Measurements from ENCODE around the gene MOCS1.
A peak's percentile ranks its signal among the peaks of the same experiment; 100 is the strongest.

MOCS1 gene

GRCh38 chr6:39929733-39930461, 4.4 kb downstream of the MOCS1 start:
- H3K9me3 ChIP-seq (ENCODE audit: insufficient read depth, low read depth, low read length), result no peaks in the 10 kb centered on the region
- H3K18ac ChIP-seq (ENCODE audit: low read length), result no peak overlapping the region
- no peak overlapping the region for H4K8ac ChIP-seq (ENCODE audit: low read depth, low read length)
- no peak overlapping the region for H4K91ac ChIP-seq (ENCODE audit: low read depth, low read length)
- no peak overlapping the region for H2BK5ac ChIP-seq (ENCODE audit: low read depth, low read length, poor library complexity)
- no peaks in the 10 kb centered on the region for H3K27me3 ChIP-seq (ENCODE audit: insufficient read depth, low read length)
- no peak overlapping the region for H3K27ac ChIP-seq (ENCODE audit: low read depth, low read length)
- no peak overlapping the region for H4K12ac ChIP-seq (ENCODE audit: low read depth, low read length)
- H3K4ac ChIP-seq (ENCODE audit: low read depth, low read length), result no peak overlapping the region
- H2AK5ac ChIP-seq (ENCODE audit: low read length), result no peak overlapping the region
- no peak overlapping the region for H3K14ac ChIP-seq (ENCODE audit: low read length)
- H3K4me1 ChIP-seq (ENCODE audit: control insufficient read depth in 1 of 2, insufficient read depth in 2 of 2, low read length in 2 of 2), result peaks cover 4 to 6% of the 10 kb centered on the region in 2 experiments
- no peak overlapping the region for H3K4me3 ChIP-seq (ENCODE audit: low read depth, low read length)
- no CpG with 5 or more reads among the region's 11 CpGs for WGBS (ENCODE audit: extremely low coverage, insufficient coverage, insufficient read length)
- no peak overlapping the region for H3K9ac ChIP-seq (ENCODE audit: low read length)
- H3K79me1 ChIP-seq (ENCODE audit: low read length), result no peaks in the 10 kb centered on the region
- no peak overlapping the region for H2BK12ac ChIP-seq (ENCODE audit: low read length)
- H3K79me2 ChIP-seq (ENCODE audit: control insufficient read depth, insufficient read depth, low read length, poor library complexity), result peaks cover 3% of the 10 kb centered on the region
- H3K36me3 ChIP-seq (ENCODE audit: control insufficient read depth in 1 of 2, insufficient read depth in 2 of 2, low read length in 2 of 2), result no peaks in the 10 kb centered on the region
- no peak overlapping the region for H3K4me2 ChIP-seq (ENCODE audit: low read length)
- H3K23ac ChIP-seq (ENCODE audit: low read length), result no peak overlapping the region
- no peak overlapping the region for H2BK120ac ChIP-seq (ENCODE audit: insufficient read depth, low read length, poor library complexity)
- no peak for DNase-seq
- no peak overlapping the region for H2AFZ ChIP-seq (ENCODE audit: insufficient read depth, low read length, poor library complexity)

DNA sequence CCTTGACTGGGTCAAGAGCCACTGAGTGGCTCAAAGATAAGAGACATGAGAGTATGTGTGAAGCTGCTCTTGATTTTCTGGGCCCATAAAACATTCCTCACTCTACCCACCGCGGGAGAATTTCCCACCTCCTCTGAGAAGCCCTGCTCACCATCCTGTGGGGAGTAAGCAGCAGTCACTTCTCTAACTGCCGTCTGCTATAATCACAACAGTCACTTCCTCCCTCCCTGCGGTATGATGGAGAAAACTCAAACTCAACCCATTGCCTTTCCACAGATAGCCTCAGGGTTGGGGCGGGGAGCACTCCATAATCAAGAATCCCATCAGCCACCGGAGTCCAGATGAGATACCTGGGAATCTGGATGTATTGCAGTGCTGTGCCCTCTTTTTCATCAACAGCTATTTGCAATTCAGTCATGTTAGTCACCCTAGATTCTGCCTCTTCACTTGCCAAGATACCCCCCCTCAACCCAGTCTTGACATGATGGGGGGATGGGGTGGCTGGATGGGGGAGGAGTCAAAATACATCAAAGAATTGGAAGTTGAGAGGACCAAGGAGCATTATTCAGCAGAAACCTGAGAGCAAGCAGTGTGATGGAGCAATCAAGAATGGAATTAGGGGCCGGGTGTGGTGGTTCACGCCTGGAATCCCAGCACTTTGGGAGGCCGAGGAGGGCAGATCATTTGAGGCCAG, 5.1 kb downstream of the MOCS1 start:
- Histone ChIP-seq H2BK120ac (ENCODE audit: insufficient read depth, low read length, poor library complexity) (no peak overlapping the region), H4K91ac (ENCODE audit: low read depth, low read length) (no peak overlapping the region), H2AK5ac (ENCODE audit: low read length) (no peak overlapping the region), H4K12ac (ENCODE audit: low read depth, low read length) (no peak overlapping the region), H3K4me1 (ENCODE audit: control insufficient read depth in 1 of 2, insufficient read depth in 2 of 2, low read length in 2 of 2) (peaks cover 2 to 4% of the 10 kb centered on the region in 2 experiments), H3K23ac (ENCODE audit: low read length) (no peak overlapping the region), H3K4ac (ENCODE audit: low read depth, low read length) (no peak overlapping the region), H3K79me1 (ENCODE audit: low read length) (no peaks in the 10 kb centered on the region), H3K9me3 (ENCODE audit: insufficient read depth, low read depth, low read length) (no peaks in the 10 kb centered on the region), H3K4me3 (ENCODE audit: low read depth, low read length) (no peak overlapping the region), H3K18ac (ENCODE audit: low read length) (no peak overlapping the region), H2BK5ac (ENCODE audit: low read depth, low read length, poor library complexity) (no peak overlapping the region), H3K27ac (ENCODE audit: low read depth, low read length) (no peak overlapping the region), H3K27me3 (ENCODE audit: insufficient read depth, low read length) (no peaks in the 10 kb centered on the region), H3K9ac (ENCODE audit: low read length) (no peak overlapping the region), H2AFZ (ENCODE audit: insufficient read depth, low read length, poor library complexity) (no peak overlapping the region), H3K36me3 (ENCODE audit: control insufficient read depth in 1 of 2, insufficient read depth in 2 of 2, low read length in 2 of 2) (no peaks in the 10 kb centered on the region), H2BK12ac (ENCODE audit: low read length) (no peak overlapping the region), H3K4me2 (ENCODE audit: low read length) (no peak overlapping the region), H4K8ac (ENCODE audit: low read depth, low read length) (no peak overlapping the region), H3K79me2 (ENCODE audit: control insufficient read depth, insufficient read depth, low read length, poor library complexity) (peaks cover 3% of the 10 kb centered on the region), H3K14ac (ENCODE audit: low read length) (no peak overlapping the region)
- DNase-seq, result peak in 1 of 2 donors; percentile 30
- WGBS (ENCODE audit: extremely low coverage, insufficient coverage, insufficient read length), result no CpG with 5 or more reads among the region's 9 CpGs

DNA sequence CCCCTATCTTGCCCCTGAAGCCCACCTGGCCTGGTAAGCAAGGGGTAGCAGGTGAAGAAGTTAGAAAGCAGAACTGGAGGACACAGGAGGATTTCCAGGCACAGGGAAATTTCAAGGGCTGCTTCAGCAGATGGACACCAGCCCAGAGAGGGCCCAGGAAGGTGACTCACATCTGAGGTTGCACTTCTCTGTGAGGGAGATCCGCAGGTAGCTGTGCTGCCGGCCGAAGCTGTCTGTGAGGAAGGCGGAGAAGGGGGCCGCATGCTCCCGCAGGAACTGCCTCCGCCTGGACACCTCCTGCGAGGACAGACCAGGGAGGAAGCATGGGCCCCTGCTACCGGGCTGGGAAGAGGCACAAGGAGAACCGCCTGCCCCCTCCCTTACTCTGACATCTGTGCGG, 7.1 kb downstream of the MOCS1 start:
- H3K4me3 ChIP-seq (ENCODE audit: low read depth, low read length), result no peak overlapping the region
- peaks cover 0 to under 1% of the 10 kb centered on the region in 2 experiments for H3K36me3 ChIP-seq (ENCODE audit: control insufficient read depth in 1 of 2, insufficient read depth in 2 of 2, low read length in 2 of 2)
- no peak overlapping the region for H3K14ac ChIP-seq (ENCODE audit: low read length)
- H4K91ac ChIP-seq (ENCODE audit: low read depth, low read length), result no peak overlapping the region
- no peak overlapping the region for H3K18ac ChIP-seq (ENCODE audit: low read length)
- H2AK5ac ChIP-seq (ENCODE audit: low read length), result no peak overlapping the region
- no peak overlapping the region for H2BK120ac ChIP-seq (ENCODE audit: insufficient read depth, low read length, poor library complexity)
- no peaks in the 10 kb centered on the region for H3K79me2 ChIP-seq (ENCODE audit: control insufficient read depth, insufficient read depth, low read length, poor library complexity)
- H3K27me3 ChIP-seq (ENCODE audit: insufficient read depth, low read length), result no peaks in the 10 kb centered on the region
- H2BK5ac ChIP-seq (ENCODE audit: low read depth, low read length, poor library complexity), result no peak overlapping the region
- H4K12ac ChIP-seq (ENCODE audit: low read depth, low read length), result no peak overlapping the region
- H4K8ac ChIP-seq (ENCODE audit: low read depth, low read length), result no peak overlapping the region
- H3K9ac ChIP-seq (ENCODE audit: low read length), result no peak overlapping the region
- no peak overlapping the region for H3K4me2 ChIP-seq (ENCODE audit: low read length)
- WGBS (ENCODE audit: extremely low coverage, insufficient coverage, insufficient read length), result no CpG with 5 or more reads among the region's 11 CpGs
- no peak for DNase-seq
- H3K9me3 ChIP-seq (ENCODE audit: insufficient read depth, low read depth, low read length), result no peaks in the 10 kb centered on the region
- no peak overlapping the region for H3K27ac ChIP-seq (ENCODE audit: low read depth, low read length)
- H2AFZ ChIP-seq (ENCODE audit: insufficient read depth, low read length, poor library complexity), result no peak overlapping the region
- no peak overlapping the region for H2BK12ac ChIP-seq (ENCODE audit: low read length)
- H3K4ac ChIP-seq (ENCODE audit: low read depth, low read length), result no peak overlapping the region
- H3K23ac ChIP-seq (ENCODE audit: low read length), result no peak overlapping the region
- no peaks in the 10 kb centered on the region for H3K4me1 ChIP-seq (ENCODE audit: control insufficient read depth in 1 of 2, insufficient read depth in 2 of 2, low read length in 2 of 2)
- H3K79me1 ChIP-seq (ENCODE audit: low read length), result no peaks in the 10 kb centered on the region

DNA sequence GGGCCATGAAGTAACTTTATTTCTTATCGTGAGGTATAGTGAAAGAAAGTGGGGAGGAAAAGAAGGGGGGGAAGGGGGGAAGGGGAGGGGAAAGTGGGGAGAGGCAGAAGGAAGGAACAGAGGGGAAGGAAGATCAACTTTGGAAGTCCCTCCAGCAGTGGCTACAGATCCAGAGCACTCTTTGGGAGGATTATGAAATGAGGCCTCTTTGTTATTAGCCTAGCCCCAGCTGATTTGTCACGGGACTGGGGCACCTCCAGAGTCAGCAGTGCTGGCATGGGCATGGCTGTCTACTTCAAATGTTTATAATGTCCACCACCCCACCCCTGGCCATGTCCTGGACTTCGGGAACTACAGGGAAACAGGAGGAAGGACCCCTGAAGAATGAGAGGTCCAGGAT, 7.6 kb downstream of the MOCS1 start:
- no peak overlapping the region for H2AFZ ChIP-seq (ENCODE audit: insufficient read depth, low read length, poor library complexity)
- no peak overlapping the region for H2BK120ac ChIP-seq (ENCODE audit: insufficient read depth, low read length, poor library complexity)
- no peaks in the 10 kb centered on the region for H3K4me1 ChIP-seq (ENCODE audit: control insufficient read depth in 1 of 2, insufficient read depth in 2 of 2, low read length in 2 of 2)
- no peaks in the 10 kb centered on the region for H3K79me2 ChIP-seq (ENCODE audit: control insufficient read depth, insufficient read depth, low read length, poor library complexity)
- H3K23ac ChIP-seq (ENCODE audit: low read length), result no peak overlapping the region
- H3K4ac ChIP-seq (ENCODE audit: low read depth, low read length), result no peak overlapping the region
- H3K18ac ChIP-seq (ENCODE audit: low read length), result no peak overlapping the region
- H2AK5ac ChIP-seq (ENCODE audit: low read length), result no peak overlapping the region
- H3K9me3 ChIP-seq (ENCODE audit: insufficient read depth, low read depth, low read length), result no peaks in the 10 kb centered on the region
- no peak overlapping the region for H2BK12ac ChIP-seq (ENCODE audit: low read length)
- no peak overlapping the region for H4K12ac ChIP-seq (ENCODE audit: low read depth, low read length)
- no peak overlapping the region for H3K9ac ChIP-seq (ENCODE audit: low read length)
- no peak overlapping the region for H3K4me3 ChIP-seq (ENCODE audit: low read depth, low read length)
- H3K36me3 ChIP-seq (ENCODE audit: control insufficient read depth in 1 of 2, insufficient read depth in 2 of 2, low read length in 2 of 2), result peaks cover 0 to 2% of the 10 kb centered on the region in 2 experiments
- no CpG with 5 or more reads among the region's 3 CpGs for WGBS (ENCODE audit: extremely low coverage, insufficient coverage, insufficient read length)
- DNase-seq, result no peak
- no peaks in the 10 kb centered on the region for H3K79me1 ChIP-seq (ENCODE audit: low read length)
- no peaks in the 10 kb centered on the region for H3K27me3 ChIP-seq (ENCODE audit: insufficient read depth, low read length)
- H4K91ac ChIP-seq (ENCODE audit: low read depth, low read length), result no peak overlapping the region
- no peak overlapping the region for H3K14ac ChIP-seq (ENCODE audit: low read length)
- H3K27ac ChIP-seq (ENCODE audit: low read depth, low read length), result no peak overlapping the region
- H2BK5ac ChIP-seq (ENCODE audit: low read depth, low read length, poor library complexity), result no peak overlapping the region
- H3K4me2 ChIP-seq (ENCODE audit: low read length), result no peak overlapping the region
- no peak overlapping the region for H4K8ac ChIP-seq (ENCODE audit: low read depth, low read length)

Data from trophoblast cell (in vitro differentiated cells and primary cell).